HEK293 (cell line): Measurements from ENCODE around the gene FLACC1.

ENCODE experiments used
- CTCF ChIA-PET: fragments of 350-600 bp; formaldehyde crosslinking; extraction: SDS; loops from one replicate; lab custom pipeline; 2021; ENCODE audit warnings: antibody characterized with exemption; lab: Yijun Ruan, JAX
- POLR2A ChIA-PET: fragments of 300-600 bp; formaldehyde crosslinking; extraction: SDS; loops from one replicate; lab custom pipeline; 2020; ENCODE audit warnings: antibody characterized with exemption, inconsistent platforms; lab: Yijun Ruan, JAX
- H3K27ac ChIP-seq: fragments of 200-500 bp; sonication (Bioruptor generic); 2 replicates; pipeline ENCODE4 v1.5.1; 2014; ENCODE audit warnings: low read depth, low read length, control low read depth, inconsistent platforms; ENCODE audit errors: extremely low read depth
- H3K36me3 ChIP-seq, 2 experiments: fragments of 200-500 bp in 1 of 2; sonication (Bioruptor generic) in 1 of 2; 1 replicate in 1 of 2; 2 replicates in 1 of 2; pipeline ENCODE4 v1.5.1; 2014 to 2017; ENCODE audit warnings: inconsistent platforms in 2 of 2, low read length in 2 of 2; ENCODE audit not compliant: control insufficient read depth in 2 of 2, insufficient read depth in 1 of 2
- H3K4me1 ChIP-seq: fragments of 200-500 bp; sonication (Bioruptor generic); 2 replicates; pipeline ENCODE4 v1.5.1; 2014; ENCODE audit warnings: mild to moderate bottlenecking, low read length, inconsistent platforms; ENCODE audit not compliant: control insufficient read depth, insufficient read depth
- H3K4me3 ChIP-seq: 2 replicates; pipeline ENCODE4 v1.5.1; 2011; ENCODE audit warnings: low read depth, mild to moderate bottlenecking, control low read depth, low read length, moderate library complexity
- H3K9me3 ChIP-seq: fragments of 200-500 bp; sonication (Bioruptor generic); 2 replicates; pipeline ENCODE4 v1.5.1; 2014; ENCODE audit warnings: low read depth, low read length, inconsistent platforms; ENCODE audit not compliant: control insufficient read depth, insufficient read depth
- BCL11B ChIP-seq: fragments of 450-650 bp; formaldehyde crosslinking; IDR thresholded peaks from 2 replicates; pipeline ENCODE4 v1.5.1; 2016; ENCODE audit warnings: low read depth, missing biosample characterization, missing genetic modification characterization
- EGR2 ChIP-seq: fragments of 450-650 bp; formaldehyde crosslinking; IDR thresholded peaks from 2 replicates; pipeline ENCODE4 v1.5.1; 2016; ENCODE audit warnings: low read depth, missing biosample characterization, missing genetic modification characterization
- KLF7 ChIP-seq: fragments of 450-650 bp; formaldehyde crosslinking; IDR thresholded peaks from 2 replicates; pipeline ENCODE4 v1.5.1; 2016; ENCODE audit warnings: missing biosample characterization, missing genetic modification characterization, borderline replicate concordance
- KLF9 ChIP-seq: fragments of 450-650 bp; formaldehyde crosslinking; IDR thresholded peaks from 2 replicates; pipeline ENCODE4 v1.5.1; 2016; ENCODE audit warnings: missing biosample characterization, missing genetic modification characterization, low read depth
- MYNN ChIP-seq: fragments of 450-650 bp; formaldehyde crosslinking; IDR thresholded peaks from 2 replicates; pipeline ENCODE4 v1.5.1; 2016; ENCODE audit warnings: missing biosample characterization, missing genetic modification characterization, borderline replicate concordance
- SCRT1 ChIP-seq: fragments of 450-650 bp; formaldehyde crosslinking; IDR thresholded peaks from 2 replicates; pipeline ENCODE4 v1.5.1; 2016; ENCODE audit warnings: missing biosample characterization, missing genetic modification characterization, borderline replicate concordance
- SCRT2 ChIP-seq: fragments of 450-650 bp; formaldehyde crosslinking; IDR thresholded peaks from 2 replicates; pipeline ENCODE4 v1.5.1; 2016; ENCODE audit warnings: missing biosample characterization, missing genetic modification characterization
- ZBTB1 ChIP-seq: fragments of 450-650 bp; formaldehyde crosslinking; IDR thresholded peaks from 2 replicates; pipeline ENCODE4 v1.5.1; 2016; ENCODE audit warnings: missing biosample characterization, missing genetic modification characterization
- ZBTB21 ChIP-seq: fragments of 450-650 bp; formaldehyde crosslinking; IDR thresholded peaks from 2 replicates; pipeline ENCODE4 v1.5.1; 2017; ENCODE audit warnings: missing biosample characterization, missing genetic modification characterization
- ZEB2 ChIP-seq: fragments of 450-650 bp; formaldehyde crosslinking; IDR thresholded peaks from 2 replicates; pipeline ENCODE4 v1.5.1; 2016; ENCODE audit warnings: missing biosample characterization, missing genetic modification characterization
- ZNF214 ChIP-seq: fragments of 450-650 bp; formaldehyde crosslinking; IDR thresholded peaks from 2 replicates; pipeline ENCODE4 v1.5.1; 2017; ENCODE audit warnings: missing biosample characterization, mild to moderate bottlenecking, missing genetic modification characterization, borderline replicate concordance
- ZNF302 ChIP-seq: fragments of 450-650 bp; formaldehyde crosslinking; IDR thresholded peaks from 2 replicates; pipeline ENCODE4 v1.5.1; 2016; ENCODE audit warnings: missing biosample characterization, missing genetic modification characterization, low read depth
- ZNF394 ChIP-seq: fragments of 450-650 bp; formaldehyde crosslinking; IDR thresholded peaks from 2 replicates; pipeline ENCODE4 v1.5.1; 2016; ENCODE audit warnings: missing biosample characterization, missing genetic modification characterization, mild to moderate bottlenecking, moderate library complexity, borderline replicate concordance
- ZNF416 ChIP-seq: fragments of 450-650 bp; formaldehyde crosslinking; IDR thresholded peaks from 2 replicates; pipeline ENCODE4 v1.5.1; 2016; ENCODE audit warnings: missing biosample characterization, missing genetic modification characterization
- ZNF544 ChIP-seq: fragments of 450-650 bp; formaldehyde crosslinking; IDR thresholded peaks from 2 replicates; pipeline ENCODE4 v1.5.0; 2017; ENCODE audit warnings: missing biosample characterization, missing genetic modification characterization
- ZNF549 ChIP-seq: fragments of 450-650 bp; IDR thresholded peaks from 2 replicates; pipeline ENCODE4 v1.5.1; 2018; ENCODE audit warnings: missing biosample characterization, missing genetic modification characterization, mild to moderate bottlenecking, inconsistent platforms, moderate library complexity
- ZNF555 ChIP-seq: fragments of 450-650 bp; formaldehyde crosslinking; conservative IDR thresholded peaks from 2 replicates; pipeline ENCODE4 v1.5.1; 2017; ENCODE audit warnings: missing biosample characterization, mild to moderate bottlenecking, missing genetic modification characterization, inconsistent platforms
- ZNF596 ChIP-seq: fragments of 450-650 bp; IDR thresholded peaks from 2 replicates; pipeline ENCODE4 v1.5.0; 2018; ENCODE audit warnings: missing biosample characterization, mild to moderate bottlenecking, missing genetic modification characterization, moderate library complexity
- ZNF624 ChIP-seq: fragments of 450-650 bp; formaldehyde crosslinking; IDR thresholded peaks from 2 replicates; pipeline ENCODE4 v1.5.1; 2017; ENCODE audit warnings: missing biosample characterization, missing genetic modification characterization
- ZNF660 ChIP-seq: fragments of 450-650 bp; IDR thresholded peaks from 2 replicates; pipeline ENCODE4 v1.5.1; 2018; ENCODE audit warnings: missing biosample characterization, mild to moderate bottlenecking, missing genetic modification characterization
- ZNF777 ChIP-seq: fragments of 450-650 bp; formaldehyde crosslinking; IDR thresholded peaks from 2 replicates; pipeline ENCODE4 v1.5.1; 2017; ENCODE audit warnings: missing biosample characterization, missing genetic modification characterization, borderline replicate concordance
- ZSCAN23 ChIP-seq: fragments of 450-650 bp; formaldehyde crosslinking; IDR thresholded peaks from 2 replicates; pipeline ENCODE4 v1.5.1; 2016; ENCODE audit warnings: missing biosample characterization, missing genetic modification characterization
- TF ChIP-seq, protein P1 (sequence below): fragments of 450-650 bp; formaldehyde crosslinking; optimal IDR thresholded peaks from 2 replicates; pipeline ENCODE3; 2016; ENCODE audit warnings: missing biosample characterization, mild to moderate bottlenecking, missing genetic modification characterization
- TF ChIP-seq, protein P2 (sequence below): fragments of 450-650 bp; formaldehyde crosslinking; IDR thresholded peaks from 2 replicates; pipeline ENCODE4 v1.5.1; 2016; ENCODE audit warnings: missing biosample characterization, missing genetic modification characterization, low read depth
- TF ChIP-seq, protein P3 (sequence below): fragments of 450-650 bp; formaldehyde crosslinking; IDR thresholded peaks from 2 replicates; pipeline ENCODE4 v1.5.1; 2016; ENCODE audit warnings: missing biosample characterization, missing genetic modification characterization
- TF ChIP-seq, protein P4 (sequence below): fragments of 450-650 bp; IDR thresholded peaks from 2 replicates; pipeline ENCODE4 v1.5.1; 2018; ENCODE audit warnings: missing biosample characterization, missing genetic modification characterization

FLACC1 gene

DNA sequence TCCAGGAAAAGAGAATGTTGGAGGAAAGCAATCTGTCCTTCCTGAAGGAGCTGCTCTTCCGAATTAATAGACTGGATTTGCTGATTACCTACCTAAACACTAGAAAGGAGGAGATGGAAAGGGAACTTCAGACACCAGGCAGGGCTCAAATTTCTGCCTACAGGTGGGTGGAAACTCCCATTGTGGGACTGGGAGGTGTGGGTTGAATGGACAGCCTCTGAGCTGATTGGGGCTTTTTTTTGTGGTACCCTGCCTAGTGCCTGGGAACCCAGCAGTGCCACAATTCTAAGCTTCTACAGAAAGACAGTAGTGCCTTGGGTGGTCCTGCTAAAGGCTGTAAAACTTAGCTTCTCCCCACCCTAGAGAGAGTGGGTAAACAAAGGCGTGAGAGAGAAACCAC, 90.5 kb downstream of the FLACC1 start:
- TF ChIP-seq SCRT1 (tag by site-specific recombination) (no peak), ZBTB21 (tag by site-specific recombination) (no peak), EGR2 (tag by site-specific recombination) (0 out of 2 replicates have a peak, but pooled peaks have one; percentile 25), ZNF394 (tag by site-specific recombination) (no peak), KLF7 (tag by site-specific recombination) (no peak), ZEB2 (no peak)
- Histone ChIP-seq H3K4me3 (no peak overlapping the region), H3K9me3 (no peaks in the 10 kb centered on the region), H3K27ac (no peak overlapping the region), H3K4me1 (peaks cover 9% of the 10 kb centered on the region), H3K36me3 (peaks cover 0 to 41% of the 10 kb centered on the region in 2 experiments; a peak in 1 of 3 replicates)
- ChIA-PET POLR2A (no interaction called here), CTCF (interaction anchor here (1.6 kb wide), 1 partner anchor 30 kb away, joined by 4 read pairs; no protein-coding TSS in a partner anchor)

DNA sequence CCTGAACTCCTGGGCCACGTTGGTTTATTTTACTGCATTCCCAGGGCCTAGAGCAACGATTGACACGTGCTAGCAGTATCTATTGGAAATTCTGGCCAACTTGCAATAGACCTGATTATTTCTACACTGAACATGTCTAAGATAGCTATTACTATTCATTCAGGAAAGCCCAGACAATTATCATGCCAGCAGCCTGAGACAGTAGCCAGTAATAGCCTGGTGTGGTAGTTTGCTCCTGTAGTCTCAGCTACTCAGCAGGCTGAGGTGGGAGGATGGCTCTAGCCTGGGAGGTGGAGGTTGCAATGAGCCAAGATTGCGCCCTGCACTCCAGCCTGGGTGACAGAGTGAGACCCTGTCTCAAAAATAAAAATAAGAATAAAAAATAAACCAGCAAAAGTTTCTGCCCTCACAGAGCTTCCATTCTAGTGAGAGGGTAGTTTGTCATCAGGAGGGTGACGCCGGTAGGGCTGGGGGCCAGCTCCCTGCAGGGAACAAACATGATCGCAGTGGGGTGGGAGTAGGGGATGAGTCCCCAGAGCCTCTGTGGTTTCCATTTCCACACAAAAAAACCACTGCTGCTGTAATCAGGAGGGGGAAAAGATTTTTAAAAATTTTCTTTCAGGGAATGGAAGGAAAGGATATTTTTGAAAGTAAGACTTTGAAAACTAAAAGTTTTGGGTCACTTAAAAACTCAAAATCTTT, 92.5 kb downstream of the FLACC1 start:
- Histone ChIP-seq H3K36me3 (peaks cover 0 to 25% of the 10 kb centered on the region in 2 experiments; a peak in 1 of 3 replicates), H3K27ac (no peak overlapping the region), H3K4me1 (peaks cover 9% of the 10 kb centered on the region), H3K9me3 (no peaks in the 10 kb centered on the region), H3K4me3 (no peak overlapping the region)
- CTCF ChIA-PET = interaction anchor here (0.6 to 1.4 kb wide), 5 partner anchors 28 to 186 kb away, joined by 3 to 4 read pairs (median 3); partner anchors contain the start of gene CASP10
- TF ChIP-seq BCL11B (tag by site-specific recombination) = no peak
- TF ChIP-seq, protein P1, sequence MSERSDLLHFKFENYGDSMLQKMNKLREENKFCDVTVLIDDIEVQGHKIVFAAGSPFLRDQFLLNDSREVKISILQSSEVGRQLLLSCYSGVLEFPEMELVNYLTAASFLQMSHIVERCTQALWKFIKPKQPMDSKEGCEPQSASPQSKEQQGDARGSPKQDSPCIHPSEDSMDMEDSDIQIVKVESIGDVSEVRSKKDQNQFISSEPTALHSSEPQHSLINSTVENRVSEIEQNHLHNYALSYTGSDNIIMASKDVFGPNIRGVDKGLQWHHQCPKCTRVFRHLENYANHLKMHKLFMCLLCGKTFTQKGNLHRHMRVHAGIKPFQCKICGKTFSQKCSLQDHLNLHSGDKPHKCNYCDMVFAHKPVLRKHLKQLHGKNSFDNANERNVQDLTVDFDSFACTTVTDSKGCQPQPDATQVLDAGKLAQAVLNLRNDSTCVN (tag by site-specific recombination) = no peak
- no peak for TF ChIP-seq SCRT2 (tag by site-specific recombination)
- no peak for TF ChIP-seq KLF9 (tag by site-specific recombination)
- TF ChIP-seq ZNF660 (tag by site-specific recombination) = no peak
- no peak for TF ChIP-seq ZNF544 (tag by site-specific recombination)
- TF ChIP-seq ZNF624 (tag by site-specific recombination) = no peak
- TF ChIP-seq ZBTB1 (tag by site-specific recombination) = no peak
- TF ChIP-seq, protein P2, sequence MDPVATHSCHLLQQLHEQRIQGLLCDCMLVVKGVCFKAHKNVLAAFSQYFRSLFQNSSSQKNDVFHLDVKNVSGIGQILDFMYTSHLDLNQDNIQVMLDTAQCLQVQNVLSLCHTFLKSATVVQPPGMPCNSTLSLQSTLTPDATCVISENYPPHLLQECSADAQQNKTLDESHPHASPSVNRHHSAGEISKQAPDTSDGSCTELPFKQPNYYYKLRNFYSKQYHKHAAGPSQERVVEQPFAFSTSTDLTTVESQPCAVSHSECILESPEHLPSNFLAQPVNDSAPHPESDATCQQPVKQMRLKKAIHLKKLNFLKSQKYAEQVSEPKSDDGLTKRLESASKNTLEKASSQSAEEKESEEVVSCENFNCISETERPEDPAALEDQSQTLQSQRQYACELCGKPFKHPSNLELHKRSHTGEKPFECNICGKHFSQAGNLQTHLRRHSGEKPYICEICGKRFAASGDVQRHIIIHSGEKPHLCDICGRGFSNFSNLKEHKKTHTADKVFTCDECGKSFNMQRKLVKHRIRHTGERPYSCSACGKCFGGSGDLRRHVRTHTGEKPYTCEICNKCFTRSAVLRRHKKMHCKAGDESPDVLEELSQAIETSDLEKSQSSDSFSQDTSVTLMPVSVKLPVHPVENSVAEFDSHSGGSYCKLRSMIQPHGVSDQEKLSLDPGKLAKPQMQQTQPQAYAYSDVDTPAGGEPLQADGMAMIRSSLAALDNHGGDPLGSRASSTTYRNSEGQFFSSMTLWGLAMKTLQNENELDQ (tag by site-specific recombination) = no peak
- no peak for TF ChIP-seq MYNN (tag by site-specific recombination)
- TF ChIP-seq, protein P3, sequence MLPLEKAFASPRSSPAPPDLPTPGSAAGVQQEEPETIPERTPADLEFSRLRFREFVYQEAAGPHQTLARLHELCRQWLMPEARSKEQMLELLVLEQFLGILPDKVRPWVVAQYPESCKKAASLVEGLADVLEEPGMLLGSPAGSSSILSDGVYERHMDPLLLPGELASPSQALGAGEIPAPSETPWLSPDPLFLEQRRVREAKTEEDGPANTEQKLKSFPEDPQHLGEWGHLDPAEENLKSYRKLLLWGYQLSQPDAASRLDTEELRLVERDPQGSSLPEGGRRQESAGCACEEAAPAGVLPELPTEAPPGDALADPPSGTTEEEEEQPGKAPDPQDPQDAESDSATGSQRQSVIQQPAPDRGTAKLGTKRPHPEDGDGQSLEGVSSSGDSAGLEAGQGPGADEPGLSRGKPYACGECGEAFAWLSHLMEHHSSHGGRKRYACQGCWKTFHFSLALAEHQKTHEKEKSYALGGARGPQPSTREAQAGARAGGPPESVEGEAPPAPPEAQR (tag by site-specific recombination) = no peak
- TF ChIP-seq ZNF549 (tag by site-specific recombination) = no peak
- TF ChIP-seq ZNF416 (tag by site-specific recombination) = no peak
- TF ChIP-seq, protein P4, sequence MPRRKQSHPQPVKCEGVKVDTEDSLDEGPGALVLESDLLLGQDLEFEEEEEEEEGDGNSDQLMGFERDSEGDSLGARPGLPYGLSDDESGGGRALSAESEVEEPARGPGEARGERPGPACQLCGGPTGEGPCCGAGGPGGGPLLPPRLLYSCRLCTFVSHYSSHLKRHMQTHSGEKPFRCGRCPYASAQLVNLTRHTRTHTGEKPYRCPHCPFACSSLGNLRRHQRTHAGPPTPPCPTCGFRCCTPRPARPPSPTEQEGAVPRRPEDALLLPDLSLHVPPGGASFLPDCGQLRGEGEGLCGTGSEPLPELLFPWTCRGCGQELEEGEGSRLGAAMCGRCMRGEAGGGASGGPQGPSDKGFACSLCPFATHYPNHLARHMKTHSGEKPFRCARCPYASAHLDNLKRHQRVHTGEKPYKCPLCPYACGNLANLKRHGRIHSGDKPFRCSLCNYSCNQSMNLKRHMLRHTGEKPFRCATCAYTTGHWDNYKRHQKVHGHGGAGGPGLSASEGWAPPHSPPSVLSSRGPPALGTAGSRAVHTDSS = no peak
- TF ChIP-seq ZNF777 (tag by site-specific recombination) = no peak
- no peak for TF ChIP-seq ZSCAN23 (tag by site-specific recombination)
- TF ChIP-seq ZNF302 (tag by site-specific recombination) = no peak
- no peak for TF ChIP-seq ZNF596
- no peak for TF ChIP-seq ZNF214
- TF ChIP-seq ZNF555 (tag by site-specific recombination) = no peak
- POLR2A ChIA-PET = interaction anchor here (0.6 kb wide), 2 partner anchors 19 to 216 kb away, joined by 3 to 6 read pairs; no protein-coding TSS in a partner anchor
